H1 (cell line): Measurements from ENCODE around the gene ZFAND4. TPM values are rescaled to one million over a fixed set of nuclear protein-coding genes. Genes with fewer than 3 reads are reported as not detected.

Experiments used
- CTCF ChIA-PET: fragments of 300-600 bp; sonication (Branson Sonifier 250); formaldehyde crosslinking; loops from one replicate; lab custom pipeline; 2021; ENCODE audit not compliant: partially characterized antibody; lab: Charles Lee
- POLR2A ChIA-PET: fragments of 300-600 bp; sonication (Branson Sonifier 250); formaldehyde crosslinking; loops from one replicate; lab custom pipeline; 2021; ENCODE audit warnings: inconsistent platforms; ENCODE audit not compliant: partially characterized antibody; lab: Charles Lee
- DNase-seq, 2 experiments: peaks; one replicate each; pipeline versions ENCODE4 v3.0.0 to v3.0.0-alpha.2; 2010 to 2022; ENCODE audit warnings: low spot score in 2 of 2, low read depth in 1 of 2, mixed read lengths in 1 of 2
- FAIRE-seq: peaks from 2 replicates; lab custom pipeline; 2011; peaks lifted over from hg19 to GRCh38; lab: Jason Lieb, UNC
- H2AFZ ChIP-seq: 2 replicates; pipeline ENCODE4 v1.8.1; 2012; ENCODE audit warnings: low read length, inconsistent platforms
- H2AK5ac ChIP-seq: 2 replicates; pipeline ENCODE4 v1.6.1; 2013; ENCODE audit warnings: low read depth, low read length
- H2BK120ac ChIP-seq: replicated peaks from 2 replicates; pipeline ENCODE3; 2013; ENCODE audit warnings: low read depth, low read length, inconsistent platforms
- H2BK12ac ChIP-seq: 2 replicates; pipeline ENCODE4 v1.6.1; 2013; ENCODE audit warnings: low read depth, low read length
- H2BK15ac ChIP-seq: 2 replicates; pipeline ENCODE4 v1.6.1; 2013; ENCODE audit warnings: low read length
- H2BK20ac ChIP-seq: 2 replicates; pipeline ENCODE4 v1.6.1; 2013; ENCODE audit warnings: low read length
- H2BK5ac ChIP-seq: 2 replicates; pipeline ENCODE4 v1.6.1; 2013; ENCODE audit warnings: low read depth, low read length
- H3K14ac ChIP-seq: 2 replicates; pipeline ENCODE4 v1.6.1; 2013; ENCODE audit warnings: inconsistent platforms; ENCODE audit not compliant: insufficient read length
- H3K18ac ChIP-seq: 2 replicates; pipeline ENCODE4 v1.6.1; 2013; ENCODE audit warnings: low read length; ENCODE audit errors: extremely low read depth
- H3K23ac ChIP-seq: 2 replicates; pipeline ENCODE4 v1.6.1; 2013; ENCODE audit warnings: inconsistent platforms; ENCODE audit not compliant: insufficient read length
- H3K23me2 ChIP-seq: 2 replicates; pipeline ENCODE4 v1.6.1; 2013; ENCODE audit warnings: low read depth, low read length
- H3K27ac ChIP-seq: 2 replicates; pipeline ENCODE4 v1.6.1; 2011; ENCODE audit warnings: low read depth, low read length, inconsistent platforms
- H3K27me3 ChIP-seq, 4 experiments: replicated peaks in 1 of 4; 1 replicate in 1 of 4; 2 replicates in 3 of 4; pipeline versions ENCODE4 v1.6.1 to v1.8.1; 2011 to 2013; ENCODE audit warnings: low read length in 3 of 4, mild to moderate bottlenecking in 3 of 4, inconsistent platforms in 2 of 4, mixed read lengths in 2 of 4, moderate library complexity in 1 of 4; ENCODE audit not compliant: control insufficient read depth in 3 of 4, insufficient read depth in 3 of 4; ENCODE audit errors: extremely low read depth in 1 of 4
- H3K36me3 ChIP-seq, 4 experiments: 2 replicates each; pipeline versions ENCODE4 v1.6.1 to v1.8.1; 2011 to 2013; ENCODE audit warnings: mild to moderate bottlenecking in 4 of 4, low read length in 3 of 4, moderate library complexity in 2 of 4, control low read depth in 1 of 4, inconsistent platforms in 1 of 4; ENCODE audit not compliant: insufficient read depth in 4 of 4, control insufficient read depth in 2 of 4
- H3K4ac ChIP-seq: replicated peaks from 2 replicates; pipeline ENCODE3; 2013; ENCODE audit warnings: low read length, low read depth, mixed read lengths, inconsistent platforms; ENCODE audit not compliant: insufficient read length
- H3K4me1 ChIP-seq, 4 experiments: replicated peaks in 1 of 4; 1 replicate in 1 of 4; 2 replicates in 3 of 4; pipeline versions ENCODE4 v1.6.1 to v1.8.1; 2011 to 2013; ENCODE audit warnings: low read length in 3 of 4, inconsistent platforms in 2 of 4, mixed read lengths in 1 of 4; ENCODE audit not compliant: insufficient read depth in 4 of 4, control insufficient read depth in 3 of 4
- H3K4me2 ChIP-seq, 2 experiments: 2 replicates each; pipeline versions ENCODE4 v1.6.1 to v1.8.1; 2011 to 2013; ENCODE audit warnings: low read depth in 2 of 2, low read length in 2 of 2, control low read depth in 1 of 2, inconsistent platforms in 1 of 2, mild to moderate bottlenecking in 1 of 2; ENCODE audit not compliant: insufficient read depth in 1 of 2
- H3K4me3 ChIP-seq, 4 experiments: fragments of 200-600, 300-600 bp in 1 of 4; sonication (generic), shearing (Covaris generic), sonication (Bioruptor Twin) in 1 of 4; 2 replicates each; pipeline versions ENCODE4 v1.5.1 to v1.8.1; 2011 to 2016; ENCODE audit warnings: low read length in 4 of 4, low read depth in 3 of 4, control low read depth in 2 of 4, inconsistent platforms in 2 of 4, mild to moderate bottlenecking in 2 of 4, mixed read lengths in 1 of 4, moderate library complexity in 1 of 4; ENCODE audit not compliant: insufficient read depth in 2 of 4; ENCODE audit errors: extremely low read depth in 1 of 4
- H3K56ac ChIP-seq: replicated peaks from 2 replicates; pipeline ENCODE3; 2013; ENCODE audit warnings: low read depth, mild to moderate bottlenecking, mixed read lengths, low read length, inconsistent platforms; ENCODE audit not compliant: insufficient read length
- H3K79me1 ChIP-seq: 2 replicates; pipeline ENCODE4 v1.6.1; 2013; ENCODE audit warnings: low read depth, low read length, control low read depth
- H3K79me2 ChIP-seq, 2 experiments: 2 replicates each; pipeline versions ENCODE4 v1.6.1 to v1.8.1; 2012 to 2013; ENCODE audit warnings: low read length in 2 of 2, mild to moderate bottlenecking in 2 of 2, inconsistent platforms in 1 of 2; ENCODE audit not compliant: insufficient read depth in 2 of 2, control insufficient read depth in 1 of 2
- H3K9ac ChIP-seq, 4 experiments: replicated peaks in 1 of 4; 1 replicate in 1 of 4; 2 replicates in 3 of 4; pipeline versions ENCODE4 v1.6.1 to v1.8.1; 2011 to 2013; ENCODE audit warnings: low read depth in 3 of 4, low read length in 3 of 4, control low read depth in 2 of 4, mild to moderate bottlenecking in 2 of 4, moderate library complexity in 2 of 4, inconsistent platforms in 1 of 4; ENCODE audit errors: extremely low read depth in 1 of 4
- H3K9me3 ChIP-seq, 2 experiments: 2 replicates each; pipeline versions ENCODE4 v1.6.1 to v1.8.1; 2012 to 2013; ENCODE audit warnings: mild to moderate bottlenecking in 2 of 2, moderate library complexity in 2 of 2, control low read depth in 1 of 2, inconsistent platforms in 1 of 2, low read depth in 1 of 2, low read length in 1 of 2, mixed read lengths in 1 of 2; ENCODE audit not compliant: insufficient read depth in 2 of 2
- H4K20me1 ChIP-seq, 2 experiments: replicated peaks in 1 of 2; 2 replicates each; pipeline versions ENCODE3 to v1.8.1; 2011 to 2013; ENCODE audit warnings: inconsistent platforms in 2 of 2, low read length in 2 of 2, mild to moderate bottlenecking in 1 of 2; ENCODE audit not compliant: insufficient read depth in 2 of 2, control insufficient read depth in 1 of 2
- H4K5ac ChIP-seq: 2 replicates; pipeline ENCODE4 v1.6.1; 2013; ENCODE audit warnings: low read length, low read depth, mixed read lengths, inconsistent platforms; ENCODE audit not compliant: insufficient read length
- H4K8ac ChIP-seq: 2 replicates; pipeline ENCODE4 v1.8.0; 2013; ENCODE audit warnings: mild to moderate bottlenecking, moderate library complexity, low read length, inconsistent platforms; ENCODE audit not compliant: insufficient read depth; ENCODE audit errors: extremely low read depth
- H4K91ac ChIP-seq: replicated peaks from 2 replicates; pipeline ENCODE3; 2013; ENCODE audit warnings: low read length, mixed read lengths, inconsistent platforms; ENCODE audit not compliant: insufficient read length
- ASH2L ChIP-seq: fragments of 200-600, 300-600 bp; sonication (generic); IDR thresholded peaks from one replicate; pipeline ENCODE4 v1.7.1; 2017; ENCODE audit warnings: low read length
- CHD2 ChIP-seq: IDR thresholded peaks from 2 replicates; pipeline ENCODE4 v1.6.1; 2012; ENCODE audit warnings: low read length, improper control_type of control experiment
- EGR1 ChIP-seq: IDR thresholded peaks from 2 replicates; pipeline ENCODE4 v1.6.1; 2011; ENCODE audit warnings: low read depth, low read length, borderline replicate concordance
- JUN ChIP-seq: IDR thresholded peaks from 2 replicates; pipeline ENCODE4 v1.6.1; 2011; ENCODE audit warnings: low read depth, mild to moderate bottlenecking, improper control_type of control experiment, low read length
- JUND ChIP-seq: IDR thresholded peaks from 2 replicates; pipeline ENCODE4 v1.6.1; 2011; ENCODE audit warnings: mild to moderate bottlenecking, improper control_type of control experiment, low read length
- MAFK ChIP-seq: IDR thresholded peaks from 2 replicates; pipeline ENCODE4 v1.6.1; 2012; ENCODE audit warnings: low read depth, mild to moderate bottlenecking, improper control_type of control experiment, low read length
- RBBP5 ChIP-seq: IDR thresholded peaks from 2 replicates; pipeline ENCODE4 v1.7.1; 2012; ENCODE audit warnings: low read depth, mild to moderate bottlenecking, inconsistent platforms, low read length, moderate library complexity, borderline replicate concordance
- SIN3A ChIP-seq, 2 experiments: IDR thresholded peaks in 1 of 2; conservative IDR thresholded peaks in 1 of 2; 2 replicates each; pipeline ENCODE4 v1.6.1; 2011 to 2012; ENCODE audit warnings: low read length in 2 of 2, improper control_type of control experiment in 1 of 2, low read depth in 1 of 2, mild to moderate bottlenecking in 1 of 2
- SUZ12 ChIP-seq: fragments of 200-600 bp; sonication (generic); IDR thresholded peaks from 2 replicates; pipeline ENCODE4 v1.6.1; 2012; ENCODE audit warnings: mild to moderate bottlenecking, inconsistent platforms, low read length, moderate library complexity, mixed read lengths
- YY1 ChIP-seq: IDR thresholded peaks from 2 replicates; pipeline ENCODE4 v1.6.1; 2011; ENCODE audit warnings: low read depth, mild to moderate bottlenecking, low read length
- WGBS, 2 experiments: shearing (Covaris generic) in 1 of 2; methylation state at CpG; one replicate each; pipeline versions ENCODE4 v1.1.6 to v1.1.7; 2013 to 2015; ENCODE audit warnings: low lambda C conversion rate in 2 of 2, mixed read lengths in 2 of 2, inconsistent platforms in 1 of 2, low coverage in 1 of 2, missing lambda C conversion rate in 1 of 2; ENCODE audit not compliant: insufficient replicate concordance in 2 of 2, insufficient coverage in 1 of 2, insufficient read length in 1 of 2; ENCODE audit errors: extremely low coverage in 1 of 2, missing lambda C conversion rate in 1 of 2; 5-methylcytosine and 5-hydroxymethylcytosine counted together
- polyA plus RNA-seq, 7 experiments: library from polyadenylated mRNA; depleted of rRNA in 3 of 7; stranded (reverse) in 5 of 7; unstranded in 2 of 7; fragments of >200 nt in 5 of 7; fragments of 200-250 nt in 2 of 7; gene quantifications; 1 replicate in 5 of 7; 2 replicates in 1 of 7; 4 replicates in 1 of 7; pipeline versions ENCODE4 v1.2.1 to v1.2.3, GENCODE V29; 2011 to 2013; ENCODE audit warnings: missing spikeins in 2 of 7, mixed read lengths in 2 of 7
- total RNA-seq: library from RNA; stranded (reverse); fragmentation: NEBNext Ultra II Directional; extraction: Animal tissue kit (Norgen Biotek cat#: 25700); gene quantifications from 2 replicates; pipeline ENCODE4 v1.2.1, GENCODE V29; 2021
- TF ChIP-seq, protein P1 (sequence below), 3 experiments: IDR thresholded peaks; 1 replicate in 2 of 3; 2 replicates in 1 of 3; pipeline versions ENCODE4 v1.5.1 to v1.6.1; 2011; ENCODE audit warnings: low read length in 3 of 3, mild to moderate bottlenecking in 3 of 3, inconsistent platforms in 2 of 3, low read depth in 1 of 3, moderate library complexity in 1 of 3; ENCODE audit not compliant: insufficient read depth in 1 of 3; ENCODE audit errors: control extremely low read depth in 1 of 3

The ZFAND4 gene
- total and polyA plus RNA-seq, 2 of the 8 experiments (the other 6 are each of a cell fraction or from before 2014, with no cell fraction given), result 2.8 to 17.8 TPM

DNA sequence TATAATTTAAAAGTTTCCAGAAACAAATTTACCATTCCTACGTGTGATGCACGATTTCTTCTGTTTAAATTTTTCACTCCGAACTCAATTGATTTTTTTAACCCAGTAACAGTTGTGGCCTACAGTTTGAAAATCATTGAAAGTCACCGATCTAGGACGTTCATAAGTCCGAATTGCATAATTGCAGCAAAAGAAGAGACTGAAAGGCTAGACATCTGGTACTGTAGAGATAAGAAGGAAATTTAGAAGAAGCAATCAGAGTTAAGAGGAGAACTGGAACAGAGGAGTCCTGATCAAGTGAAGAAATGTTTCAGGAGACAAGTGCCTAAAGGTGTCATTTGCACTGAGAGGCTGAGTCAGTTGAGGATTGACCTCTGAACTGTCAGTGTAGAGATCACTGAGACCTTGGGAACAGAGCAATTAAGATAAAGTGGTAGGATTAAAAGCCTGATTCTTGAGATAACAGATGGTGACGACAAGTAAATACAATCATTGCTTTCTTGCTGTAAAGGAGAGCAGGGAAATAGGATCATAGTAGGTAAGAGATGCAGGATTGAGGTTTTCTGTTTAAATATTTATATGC is 73.5 kb downstream of the ZFAND4 start:
- no peak overlapping the region for H2AK5ac ChIP-seq
- no peak overlapping the region for H2BK12ac ChIP-seq
- peaks cover 0 to under 1% (median 0%) of the 10 kb centered on the region in 4 experiments; a peak in 1 of 7 replicates for H3K27me3 ChIP-seq
- H3K4me2 ChIP-seq, result no peak overlapping the region
- H3K18ac ChIP-seq, result no peak overlapping the region
- H2BK5ac ChIP-seq, result no peak overlapping the region
- H2BK20ac ChIP-seq, result no peak overlapping the region
- H2BK120ac ChIP-seq, result no peak overlapping the region
- ChIA-PET POLR2A (no interaction called here), CTCF (interaction anchor here (1.2 kb wide), 1 partner anchor 358 kb away, joined by 3 read pairs; no protein-coding TSS in a partner anchor)
- H3K79me1 ChIP-seq, result no peaks in the 10 kb centered on the region
- H3K56ac ChIP-seq, result no peak overlapping the region
- peaks cover 3 to 5% of the 10 kb centered on the region in 2 experiments; a peak in 2 of 4 replicates for H3K9me3 ChIP-seq
- H3K36me3 ChIP-seq, result no peaks in the 10 kb centered on the region
- no peaks in the 10 kb centered on the region for H4K20me1 ChIP-seq
- no peak overlapping the region for H3K9ac ChIP-seq
- no peak overlapping the region for H4K5ac ChIP-seq
- H3K23ac ChIP-seq, result no peak overlapping the region
- H2AFZ ChIP-seq, result no peak overlapping the region
- FAIRE-seq, result no peak
- no peak overlapping the region for H3K4me3 ChIP-seq
- WGBS, 2 experiments, result 85% methylated on average over 7 of the region's 7 CpGs; no CpG with 5 or more reads in 1 of the 2 experiments
- H4K91ac ChIP-seq, result no peak overlapping the region
- no peaks in the 10 kb centered on the region for H3K79me2 ChIP-seq
- H2BK15ac ChIP-seq, result no peak overlapping the region
- peaks cover 2% of the 10 kb centered on the region; the same call in 1 of the 2 replicates for H3K23me2 ChIP-seq
- H3K4ac ChIP-seq, result no peak overlapping the region
- H3K4me1 ChIP-seq, result no peaks in the 10 kb centered on the region
- H3K27ac ChIP-seq, result no peak overlapping the region
- DNase-seq, result no peak
- H3K14ac ChIP-seq, result no peak overlapping the region
- no peak overlapping the region for H4K8ac ChIP-seq
- TF ChIP-seq MAFK (no peak), JUN (no peak), SIN3A (conservative IDR thresholded peaks at IDR 0.05 in 1 of 2, IDR thresholded peaks at IDR 0.05 in 1 of 2; ENCODE audit: low read depth in 1 of 2, low read length in 2 of 2) (no peak), CHD2 (no peak), YY1 (no peak), ASH2L (no peak), SUZ12 (no peak), JUND (no peak), RBBP5 (no peak), EGR1 (no peak)
- TF ChIP-seq, protein P1, sequence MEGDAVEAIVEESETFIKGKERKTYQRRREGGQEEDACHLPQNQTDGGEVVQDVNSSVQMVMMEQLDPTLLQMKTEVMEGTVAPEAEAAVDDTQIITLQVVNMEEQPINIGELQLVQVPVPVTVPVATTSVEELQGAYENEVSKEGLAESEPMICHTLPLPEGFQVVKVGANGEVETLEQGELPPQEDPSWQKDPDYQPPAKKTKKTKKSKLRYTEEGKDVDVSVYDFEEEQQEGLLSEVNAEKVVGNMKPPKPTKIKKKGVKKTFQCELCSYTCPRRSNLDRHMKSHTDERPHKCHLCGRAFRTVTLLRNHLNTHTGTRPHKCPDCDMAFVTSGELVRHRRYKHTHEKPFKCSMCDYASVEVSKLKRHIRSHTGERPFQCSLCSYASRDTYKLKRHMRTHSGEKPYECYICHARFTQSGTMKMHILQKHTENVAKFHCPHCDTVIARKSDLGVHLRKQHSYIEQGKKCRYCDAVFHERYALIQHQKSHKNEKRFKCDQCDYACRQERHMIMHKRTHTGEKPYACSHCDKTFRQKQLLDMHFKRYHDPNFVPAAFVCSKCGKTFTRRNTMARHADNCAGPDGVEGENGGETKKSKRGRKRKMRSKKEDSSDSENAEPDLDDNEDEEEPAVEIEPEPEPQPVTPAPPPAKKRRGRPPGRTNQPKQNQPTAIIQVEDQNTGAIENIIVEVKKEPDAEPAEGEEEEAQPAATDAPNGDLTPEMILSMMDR (IDR thresholded peaks at IDR 0.05; ENCODE audit: control extremely low read depth in 1 of 3, insufficient read depth in 1 of 3, low read depth in 1 of 3, low read length in 3 of 3), result no peak
